K562 (cell line): Measurements from ENCODE around the gene DGKA. TPM values are rescaled to one million over a fixed set of nuclear protein-coding genes. Genes with fewer than 3 reads are reported as not detected.
A peak's percentile ranks its signal among the peaks of the same experiment; 100 is the strongest.

ENCODE experiments used
- CAMTA2 ChIP-seq: fragments of 250-450 bp; sonication (Bioruptor Pico); conservative IDR thresholded peaks from 2 replicates; pipeline ENCODE4 v1.5.1; 2022
- E2F6 ChIP-seq, 2 experiments: IDR thresholded peaks; 2 replicates each; pipeline ENCODE4 v1.6.1; 2011; ENCODE audit warnings: borderline replicate concordance in 1 of 2, control low read depth in 1 of 2, low read depth in 1 of 2, low read length in 1 of 2, mild to moderate bottlenecking in 1 of 2, mixed read lengths in 1 of 2, moderate library complexity in 1 of 2; ENCODE audit not compliant: insufficient read depth in 1 of 2, insufficient read length in 1 of 2, poor library complexity in 1 of 2, severe bottlenecking in 1 of 2; ENCODE audit errors: extremely low read depth in 1 of 2
- KDM2B ChIP-seq: fragments of 250-450 bp; sonication (Bioruptor Pico); IDR thresholded peaks from 2 replicates; pipeline ENCODE4 v1.8.0; 2021; ENCODE audit warnings: mild to moderate bottlenecking, moderate library complexity
- MBD2 ChIP-seq: sonication (generic); IDR thresholded peaks from 2 replicates; pipeline ENCODE4 v1.6.1; 2016; ENCODE audit warnings: low read depth, borderline replicate concordance
- NR2F6 ChIP-seq: fragments of 450-650 bp; formaldehyde crosslinking; IDR thresholded peaks from 2 replicates; pipeline ENCODE4 v1.4.0; 2020; ENCODE audit warnings: mild to moderate bottlenecking
- PCBP2 ChIP-seq: fragments of 200-400 bp; formaldehyde crosslinking; IDR thresholded peaks from 2 replicates; pipeline ENCODE4 v1.6.1; 2018; ENCODE audit warnings: low read length, low read depth, mild to moderate bottlenecking, moderate library complexity; ENCODE audit not compliant: poor library complexity, severe bottlenecking
- PTRF ChIP-seq: fragments of 450-650 bp; IDR thresholded peaks from 2 replicates; pipeline ENCODE4 v1.6.1; 2016; ENCODE audit warnings: mild to moderate bottlenecking, missing genetic modification characterization, missing compliant biosample characterization
- PURB ChIP-seq: sonication (generic); formaldehyde crosslinking; IDR thresholded peaks from 2 replicates; pipeline ENCODE4 v1.9.0; 2021; ENCODE audit warnings: low read depth, mild to moderate bottlenecking, missing genetic modification reagents
- RBM22 ChIP-seq: fragments of 200-400 bp; formaldehyde crosslinking; IDR thresholded peaks from 2 replicates; pipeline ENCODE4 v1.6.1; 2018; ENCODE audit warnings: low read length, low read depth; ENCODE audit not compliant: poor library complexity, severe bottlenecking
- SMARCB1 ChIP-seq: IDR thresholded peaks from 2 replicates; pipeline ENCODE4 v1.6.1; 2011; ENCODE audit warnings: improper control_type of control experiment, low read depth; ENCODE audit not compliant: insufficient read length
- TAF7 ChIP-seq: fragments of 450-650 bp; IDR thresholded peaks from 2 replicates; pipeline ENCODE4 v1.6.1; 2016; ENCODE audit warnings: missing genetic modification characterization, missing compliant biosample characterization
- UBTF ChIP-seq, 2 experiments: IDR thresholded peaks; 2 replicates each; pipeline ENCODE4 v1.6.1; 2012; ENCODE audit warnings: improper control_type of control experiment in 2 of 2, low read depth in 2 of 2, low read length in 2 of 2, borderline replicate concordance in 1 of 2
- ZEB2 ChIP-seq: fragments of 450-650 bp; IDR thresholded peaks from 2 replicates; pipeline ENCODE4 v1.6.1; 2016
- ZFPM2 ChIP-seq: fragments of 250-450 bp; sonication (Bioruptor Pico); IDR thresholded peaks from 2 replicates; pipeline ENCODE4 v1.5.1; 2022; ENCODE audit warnings: mild to moderate bottlenecking
- ZNF174 ChIP-seq: fragments of 250-450 bp; sonication (Bioruptor Pico); IDR thresholded peaks from 2 replicates; pipeline ENCODE4 v1.4.0; 2020; ENCODE audit warnings: mild to moderate bottlenecking
- ZNF696 ChIP-seq: fragments of 250-450 bp; sonication (Bioruptor Pico); conservative IDR thresholded peaks from 2 replicates; pipeline ENCODE4 v1.4.0; 2020; ENCODE audit warnings: mild to moderate bottlenecking, moderate library complexity
- ZNF785 ChIP-seq: fragments of 250-450 bp; sonication (Bioruptor Pico); IDR thresholded peaks from 2 replicates; pipeline ENCODE4 v1.4.0; 2020; ENCODE audit warnings: mild to moderate bottlenecking
- polyA plus RNA-seq, 8 experiments: library from polyadenylated mRNA; depleted of rRNA in 4 of 8; stranded (reverse) in 5 of 8; unstranded in 3 of 8; fragments of >200 nt; fragmentation: Nextera tagmentation in 2 of 8; fragmentation: Illumina TruSeq in 1 of 8; extraction: Ambion mirVana in 2 of 8; extraction: Trizol in 1 of 8; gene quantifications; 2 replicates each; pipeline versions ENCODE4 v1.2.1 to v1.2.3, GENCODE V29; 2011 to 2014; ENCODE audit warnings: inconsistent platforms in 1 of 8, missing spikeins in 1 of 8
- total RNA-seq, 7 experiments: library from RNA; depleted of rRNA in 6 of 7; stranded (reverse); fragments of >200 nt in 6 of 7; fragmentation: Illumina TruSeq in 2 of 7; extraction: Trizol in 2 of 7; gene quantifications; 2 replicates each; pipeline versions ENCODE4 v1.2.1 to v1.2.3, GENCODE V29; 2011 to 2021; ENCODE audit warnings: low replicate concordance in 1 of 7
- TF ChIP-seq, protein P1 (sequence below): fragments of 250-450 bp; sonication (Bioruptor Pico); IDR thresholded peaks from 2 replicates; pipeline ENCODE4 v1.5.0; 2021
- TF ChIP-seq, protein P2 (sequence below): fragments of 450-650 bp; IDR thresholded peaks from 2 replicates; pipeline ENCODE4 v1.6.1; 2016
- TF ChIP-seq, protein P3 (sequence below): sonication (generic); formaldehyde crosslinking; IDR thresholded peaks from 2 replicates; pipeline ENCODE4 v1.8.1; 2022; ENCODE audit warnings: missing genetic modification reagents

The DGKA gene
- total and polyA plus RNA-seq, 9 of the 15 experiments (the other 6 are each of a cell fraction or from before 2014, with no cell fraction given): 3.4 to 12.4 (median 6.2) TPM

DNA sequence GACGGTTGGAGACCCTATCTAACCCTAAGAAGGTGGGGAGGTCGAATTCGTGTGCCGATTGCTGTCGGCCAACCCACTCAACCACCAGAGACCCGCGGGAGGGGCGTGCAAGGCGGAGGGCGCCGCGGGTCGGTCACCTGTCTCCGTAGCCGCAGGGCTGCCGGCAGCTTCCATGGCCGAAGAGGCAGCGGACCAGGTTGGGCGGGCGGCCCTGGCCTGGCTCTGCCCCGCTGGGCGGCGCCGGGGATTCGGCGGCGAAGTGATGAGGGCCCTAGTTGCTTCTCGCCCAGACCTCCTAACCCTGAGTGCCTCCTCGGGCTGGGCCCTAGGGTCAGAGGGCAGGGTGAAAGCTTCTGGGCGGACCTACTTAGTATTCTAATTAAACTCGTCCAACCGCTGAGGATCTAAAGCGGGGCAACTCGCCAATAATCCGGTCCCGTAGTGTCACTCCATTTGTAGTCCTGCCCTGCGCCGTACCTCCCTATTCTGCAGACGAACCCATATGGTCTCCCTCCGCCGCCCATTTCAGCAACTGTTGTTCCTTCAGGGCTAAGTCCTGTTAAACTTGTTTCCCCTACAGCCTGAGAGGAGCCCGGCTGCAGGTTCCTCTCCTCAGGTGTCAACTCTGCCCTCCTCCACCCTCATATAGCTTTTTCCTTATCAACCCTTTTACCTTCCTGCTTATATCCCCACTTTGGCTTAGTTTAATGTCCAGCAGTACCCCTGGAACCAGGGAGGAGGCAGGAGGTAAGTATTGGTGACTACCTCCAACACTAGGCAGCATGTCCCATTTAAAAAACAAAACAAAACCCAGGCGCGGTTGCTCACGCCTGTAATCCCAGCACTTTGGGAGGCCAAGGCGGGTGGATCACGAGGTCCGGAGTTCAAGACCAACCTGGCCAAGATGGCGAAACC lies 3.1 kb upstream of the DGKA start, which contains the start of gene PYM1 (continued):
- TF ChIP-seq KDM2B (CRISPR knock-in tag) (no peak), TAF7 (tag) (0 out of 2 replicates have a peak, but pooled peaks have one; percentile 45), PURB (CRISPR knock-in tag) (no peak), ZNF696 (CRISPR knock-in tag) (no peak), MBD2 (0 out of 2 replicates have a peak, but pooled peaks have one; percentile 1), SMARCB1 (no peak), PTRF (tag) (no peak), CAMTA2 (no peak), PCBP2 (no peak), RBM22 (peak; percentile 25), NR2F6 (no peak), E2F6 (IDR thresholded peaks at IDR 0.05; ENCODE audit: borderline replicate concordance in 1 of 2, extremely low read depth in 1 of 2, insufficient read depth in 1 of 2, insufficient read length in 1 of 2, low read depth in 1 of 2, low read length in 1 of 2, poor library complexity in 1 of 2, severe bottlenecking in 1 of 2) (peak in 1 of 2 experiments; percentile 30), UBTF (IDR thresholded peaks at IDR 0.05; ENCODE audit: borderline replicate concordance in 1 of 2, low read depth in 2 of 2, low read length in 2 of 2) (peak in 1 of 2 experiments; percentile 88; a peak in 1 of 4 replicates), ZFPM2 (no peak), ZEB2 (no peak; the same call in 1 of the 2 replicates), ZNF785 (CRISPR knock-in tag) (no peak), ZNF174 (no peak)
- TF ChIP-seq, protein P1, sequence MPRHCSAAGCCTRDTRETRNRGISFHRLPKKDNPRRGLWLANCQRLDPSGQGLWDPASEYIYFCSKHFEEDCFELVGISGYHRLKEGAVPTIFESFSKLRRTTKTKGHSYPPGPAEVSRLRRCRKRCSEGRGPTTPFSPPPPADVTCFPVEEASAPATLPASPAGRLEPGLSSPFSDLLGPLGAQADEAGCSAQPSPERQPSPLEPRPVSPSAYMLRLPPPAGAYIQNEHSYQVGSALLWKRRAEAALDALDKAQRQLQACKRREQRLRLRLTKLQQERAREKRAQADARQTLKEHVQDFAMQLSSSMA (CRISPR knock-in tag): no peak
- TF ChIP-seq, protein P2, sequence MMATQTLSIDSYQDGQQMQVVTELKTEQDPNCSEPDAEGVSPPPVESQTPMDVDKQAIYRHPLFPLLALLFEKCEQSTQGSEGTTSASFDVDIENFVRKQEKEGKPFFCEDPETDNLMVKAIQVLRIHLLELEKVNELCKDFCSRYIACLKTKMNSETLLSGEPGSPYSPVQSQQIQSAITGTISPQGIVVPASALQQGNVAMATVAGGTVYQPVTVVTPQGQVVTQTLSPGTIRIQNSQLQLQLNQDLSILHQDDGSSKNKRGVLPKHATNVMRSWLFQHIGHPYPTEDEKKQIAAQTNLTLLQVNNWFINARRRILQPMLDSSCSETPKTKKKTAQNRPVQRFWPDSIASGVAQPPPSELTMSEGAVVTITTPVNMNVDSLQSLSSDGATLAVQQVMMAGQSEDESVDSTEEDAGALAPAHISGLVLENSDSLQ: peak; percentile 85
- TF ChIP-seq, protein P3, sequence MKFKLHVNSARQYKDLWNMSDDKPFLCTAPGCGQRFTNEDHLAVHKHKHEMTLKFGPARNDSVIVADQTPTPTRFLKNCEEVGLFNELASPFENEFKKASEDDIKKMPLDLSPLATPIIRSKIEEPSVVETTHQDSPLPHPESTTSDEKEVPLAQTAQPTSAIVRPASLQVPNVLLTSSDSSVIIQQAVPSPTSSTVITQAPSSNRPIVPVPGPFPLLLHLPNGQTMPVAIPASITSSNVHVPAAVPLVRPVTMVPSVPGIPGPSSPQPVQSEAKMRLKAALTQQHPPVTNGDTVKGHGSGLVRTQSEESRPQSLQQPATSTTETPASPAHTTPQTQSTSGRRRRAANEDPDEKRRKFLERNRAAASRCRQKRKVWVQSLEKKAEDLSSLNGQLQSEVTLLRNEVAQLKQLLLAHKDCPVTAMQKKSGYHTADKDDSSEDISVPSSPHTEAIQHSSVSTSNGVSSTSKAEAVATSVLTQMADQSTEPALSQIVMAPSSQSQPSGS (CRISPR knock-in tag): no peak
